HS-27A (cell line): Measurements from ENCODE around the gene NLE1.
"Not testable (repeated sequence)": the region's sequence is repeated elsewhere in the genome, so short reads cannot be mapped to it uniquely, and the experiment has no call there.

ENCODE experiments used
- DNase-seq: peaks from one replicate; pipeline ENCODE4 v3.0.0-alpha.2; 2012; ENCODE audit warnings: low read depth, missing footprints

Gene NLE1

GRCh38 chr17:35161281-35161761 lies 19.2 kb upstream of the NLE1 start:
- DNase-seq: no peak

DNA sequence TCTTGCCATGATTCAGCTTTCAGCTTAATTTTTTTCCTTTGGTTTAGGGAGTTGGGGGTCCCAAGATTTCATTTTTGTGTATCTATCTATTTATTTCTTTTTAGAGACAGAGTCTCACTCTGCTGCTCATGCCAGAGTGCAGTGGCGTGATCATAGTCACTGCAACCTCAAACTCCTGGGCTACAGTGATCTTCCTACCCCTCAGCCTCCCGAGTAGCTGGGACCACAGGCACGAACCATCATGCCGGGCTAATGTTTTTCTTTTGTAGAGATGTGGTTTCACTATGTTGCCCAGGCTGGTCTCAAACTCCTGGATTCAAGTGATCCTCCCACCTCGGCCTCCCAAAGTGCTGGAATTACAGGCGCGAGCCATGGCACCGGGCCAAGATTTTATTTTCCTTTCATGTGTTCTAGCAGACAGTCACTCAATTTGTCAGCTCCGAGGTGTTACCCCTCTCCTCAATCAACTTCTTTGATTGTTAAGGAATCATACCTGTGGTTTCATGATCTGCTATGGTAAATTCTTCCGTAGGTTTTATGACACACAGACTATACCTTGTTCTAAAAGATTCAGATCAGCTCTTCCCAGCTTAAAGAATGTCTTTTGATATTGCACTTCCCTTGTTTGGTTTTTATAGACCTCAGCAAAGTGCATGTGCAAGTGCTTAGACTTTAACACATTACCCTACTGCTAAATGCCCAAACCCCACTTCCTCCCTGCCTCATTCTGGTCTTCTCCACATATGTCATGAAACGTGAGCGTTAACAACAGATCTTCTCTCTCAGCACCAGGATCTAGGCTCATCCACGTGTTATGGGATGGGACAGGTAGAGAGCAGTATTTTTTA lies 18.5 kb upstream of the NLE1 start:
- DNase-seq: no peak

DNA sequence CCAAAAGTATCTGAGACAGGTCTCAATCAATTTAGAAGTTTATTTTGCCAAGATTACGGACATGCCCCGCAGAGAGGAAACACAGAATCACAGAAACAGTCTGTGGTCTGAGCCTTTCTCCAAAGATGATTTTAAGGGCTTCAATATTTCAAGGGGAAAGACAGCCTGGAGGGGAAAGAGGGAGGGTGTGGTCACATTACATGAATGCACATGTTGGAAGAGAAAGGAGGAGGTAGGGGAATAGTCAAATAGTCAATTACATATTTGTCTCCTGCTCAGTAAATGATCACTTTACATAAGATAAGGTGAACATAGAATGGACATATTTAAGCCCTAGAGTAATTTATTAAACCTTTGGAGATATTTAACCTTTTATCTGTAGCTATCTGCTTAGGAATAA lies 17.8 kb upstream of the NLE1 start:
- no peak for DNase-seq

DNA sequence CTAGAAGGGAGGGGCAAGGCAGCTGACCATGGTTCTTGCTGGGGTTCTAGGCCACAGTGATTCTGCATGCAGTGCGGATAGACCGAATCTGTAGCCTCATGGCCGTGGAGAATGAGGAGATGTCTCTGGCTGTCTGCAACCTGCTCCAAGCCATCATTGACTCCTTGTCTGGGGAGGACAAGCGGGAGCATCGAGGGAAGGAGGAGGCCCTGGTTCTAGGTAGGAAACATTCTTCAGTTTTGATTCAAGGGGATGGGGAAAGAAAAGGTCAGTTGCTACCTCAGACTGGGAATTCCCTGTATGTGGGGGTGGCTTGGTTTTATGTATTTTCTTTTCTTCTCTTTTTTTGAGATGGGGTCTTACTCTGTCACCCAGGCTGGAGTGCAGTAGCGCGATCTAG lies 13.1 kb upstream of the NLE1 start:
- no peak for DNase-seq

- no peak for DNase-seq
Observed at GRCh38 chr17:35154196-35155165, 12.4 kb upstream of the NLE1 start.

DNA sequence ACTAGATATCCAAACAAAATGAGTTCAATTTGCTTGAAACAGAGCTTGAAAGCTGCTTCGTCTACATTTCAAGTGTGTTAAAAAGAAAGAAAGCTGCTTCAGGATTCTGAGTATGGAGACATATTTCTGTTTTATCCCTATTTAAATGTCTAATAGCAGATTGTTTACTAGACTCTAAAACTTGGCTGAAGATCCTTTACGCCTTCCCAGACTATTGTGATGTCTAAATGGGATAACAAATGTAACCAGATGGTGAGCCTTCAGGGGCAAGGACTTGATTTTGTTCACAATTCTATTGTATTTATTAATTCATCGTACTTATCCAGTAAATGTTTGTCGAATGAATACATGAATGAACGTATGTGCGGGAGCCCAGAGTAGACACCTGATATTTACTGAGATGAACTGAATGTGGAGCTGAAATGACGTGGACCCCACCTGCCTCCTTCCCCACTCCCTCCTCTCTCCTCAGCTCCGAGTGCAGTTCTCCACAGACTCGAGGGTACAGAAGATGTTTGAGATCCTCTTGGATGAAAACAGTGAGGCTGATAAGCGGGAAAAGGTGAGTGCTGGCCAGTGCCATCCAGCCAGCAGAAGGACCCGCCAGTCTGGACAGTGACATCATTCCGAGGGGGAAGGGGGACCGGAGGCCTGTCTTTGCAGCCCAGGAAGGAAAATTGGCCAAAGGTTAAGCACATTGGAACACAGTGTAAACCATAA lies 10.5 kb upstream of the NLE1 start:
- no peak for DNase-seq

GRCh38 chr17:35151080-35151479 lies 9.0 kb upstream of the NLE1 start:
- DNase-seq: not testable (repeated sequence)

DNA sequence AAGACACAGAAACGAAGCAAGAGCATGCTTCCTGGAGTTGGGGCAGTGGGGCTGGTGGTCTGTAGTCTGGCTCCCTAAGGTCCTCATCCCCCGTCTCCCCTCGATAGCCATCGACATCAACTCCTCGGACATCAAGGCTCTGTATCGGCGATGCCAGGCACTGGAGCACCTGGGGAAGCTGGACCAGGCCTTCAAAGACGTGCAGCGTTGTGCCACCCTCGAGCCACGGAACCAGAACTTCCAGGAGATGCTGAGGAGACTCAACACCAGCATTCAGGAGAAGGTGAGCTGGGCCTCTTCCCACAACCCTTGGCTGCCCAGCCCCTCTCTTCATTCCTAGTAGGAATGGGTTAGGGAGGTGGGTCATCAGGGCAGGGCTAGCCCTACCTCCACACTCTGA lies 7.8 kb upstream of the NLE1 start:
- DNase-seq: no peak

GRCh38 chr17:35148144-35148543 lies 6.0 kb upstream of the NLE1 start:
- no peak for DNase-seq

DNA sequence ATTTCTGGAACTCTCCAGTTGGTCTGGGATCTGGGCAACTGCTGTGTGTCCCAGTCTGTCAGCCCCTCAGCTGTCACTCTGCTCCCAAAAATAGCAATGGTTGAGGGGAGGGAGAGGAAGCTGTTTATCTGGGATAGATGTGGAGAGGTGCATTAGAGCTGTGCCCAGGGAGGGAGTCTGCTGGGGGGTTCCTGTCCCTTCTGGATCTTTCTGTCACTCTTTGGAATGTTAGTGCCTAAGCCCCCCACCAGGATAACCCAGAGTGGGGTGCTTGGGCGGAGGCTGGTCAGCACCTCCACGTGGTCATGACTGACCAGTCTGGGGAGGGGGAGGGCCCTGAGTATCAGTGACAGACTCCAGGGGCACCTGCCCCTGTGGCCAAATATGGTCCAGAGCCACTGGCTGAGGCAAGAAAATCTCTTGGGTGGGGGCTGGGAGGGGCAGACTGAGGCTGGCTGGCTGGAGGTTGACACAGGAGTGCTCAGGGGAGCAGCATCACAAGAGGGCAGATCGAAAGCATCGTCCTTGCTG lies 5.3 kb upstream of the NLE1 start, which contains the start of gene UNC45B:
TSS of gene UNC45B (plus strand) at position 443 of the 531 bp plus-strand sequence. CDS start 447 bp downstream, outside the sequence.
- no peak for DNase-seq

DNA sequence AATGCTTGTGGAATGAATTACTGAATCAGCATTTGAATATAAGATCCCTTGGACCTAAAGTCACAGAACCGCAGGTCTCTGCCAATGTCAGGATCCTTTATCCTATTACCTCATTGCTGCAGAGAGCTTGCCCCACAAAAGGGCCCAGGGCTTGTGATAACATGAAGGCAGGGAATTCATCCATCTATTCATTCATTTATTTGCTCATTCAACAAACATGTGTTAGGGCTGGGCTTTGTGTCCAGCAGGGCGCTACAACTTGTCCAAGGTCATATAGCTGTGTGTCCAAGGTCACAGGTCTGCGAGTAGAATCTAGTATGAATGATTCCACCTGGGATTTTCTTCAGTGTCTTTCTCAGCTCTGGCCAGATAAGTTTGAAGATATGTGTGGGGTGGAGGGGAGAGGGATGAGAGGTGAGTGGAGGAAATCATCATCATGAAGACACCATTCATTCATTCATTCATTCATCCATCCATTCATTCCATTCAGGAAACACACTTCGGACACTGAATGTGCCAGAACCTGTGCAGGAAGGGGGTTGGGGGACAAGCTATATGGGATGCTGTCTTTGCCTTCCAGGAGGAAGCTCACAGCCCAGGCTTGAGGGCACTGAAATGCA lies 4.2 kb upstream of the NLE1 start:
- no peak for DNase-seq

DNA sequence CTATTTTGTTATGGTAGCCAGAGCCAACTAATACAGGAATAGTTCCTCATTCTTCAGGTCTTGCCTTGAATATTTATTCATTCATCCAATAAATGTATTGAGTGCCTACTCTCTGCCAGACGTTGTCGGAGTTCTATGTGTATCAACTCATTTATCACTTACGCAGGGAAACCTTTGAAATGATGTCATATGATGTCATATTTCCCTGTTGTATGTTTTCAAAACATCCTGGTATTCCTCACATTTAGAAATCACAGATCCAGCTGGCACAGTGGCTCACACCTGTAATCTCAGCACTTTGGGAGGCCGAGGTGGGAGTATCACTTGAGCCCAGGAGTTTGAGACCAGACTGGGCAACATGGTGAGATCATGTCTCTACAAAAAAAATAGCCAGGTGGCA lies 2.7 kb upstream of the NLE1 start:
- no peak for DNase-seq

- no peak for DNase-seq
Observed at GRCh38 chr17:35142467-35142796, 329 bp upstream of the NLE1 start.

GRCh38 chr17:35138218-35138617 lies 3.9 kb downstream of the NLE1 start:
- no peak for DNase-seq

GRCh38 chr17:35135322-35135721 lies 6.8 kb downstream of the NLE1 start:
- DNase-seq: no peak

GRCh38 chr17:35132816-35133550 lies 9.1 kb downstream of the NLE1 start:
- no peak for DNase-seq

GRCh38 chr17:35132099-35132498 lies 10.0 kb downstream of the NLE1 start:
- DNase-seq: no peak

- DNase-seq: no peak
Observed at GRCh38 chr17:35130392-35130791, 11.7 kb downstream of the NLE1 start.

DNA sequence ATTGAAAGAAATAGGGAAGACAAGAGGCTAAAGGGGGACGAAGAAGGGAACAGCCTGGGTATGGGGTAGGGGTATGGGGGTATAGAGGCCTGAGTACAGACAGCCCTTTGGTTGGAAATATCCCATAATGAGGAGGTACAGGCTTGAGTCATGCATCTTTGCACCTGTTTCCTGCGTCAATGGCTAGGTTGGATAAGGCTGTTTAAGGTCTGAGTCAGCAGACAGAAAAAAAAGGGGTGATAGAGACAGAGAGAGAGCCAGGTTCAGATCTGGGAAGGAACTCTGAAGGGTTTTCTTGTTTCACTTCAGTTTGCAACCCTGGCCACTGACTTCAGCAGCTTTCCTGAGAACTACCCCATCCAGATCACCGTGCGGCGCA lies 12.1 kb downstream of the NLE1 start:
- no peak for DNase-seq

- no peak for DNase-seq
Observed at GRCh38 chr17:35129154-35129972, 12.7 kb downstream of the NLE1 start.
